ENCODE measurements around the gene SUMO3.

The SUMO3 gene

GRCh38 chr21:44828362-44829056, 10.6 kb upstream of the SUMO3 start:
- DNase-seq: no peak

GRCh38 chr21:44823179-44823660, 5.4 kb upstream of the SUMO3 start:
- DNase-seq: no peak

- no peak for DNase-seq
Observed at GRCh38 chr21:44822484-44823178, 4.8 kb upstream of the SUMO3 start.

GRCh38 chr21:44820851-44821250, 3.0 kb upstream of the SUMO3 start:
- no peak for DNase-seq

DNA sequence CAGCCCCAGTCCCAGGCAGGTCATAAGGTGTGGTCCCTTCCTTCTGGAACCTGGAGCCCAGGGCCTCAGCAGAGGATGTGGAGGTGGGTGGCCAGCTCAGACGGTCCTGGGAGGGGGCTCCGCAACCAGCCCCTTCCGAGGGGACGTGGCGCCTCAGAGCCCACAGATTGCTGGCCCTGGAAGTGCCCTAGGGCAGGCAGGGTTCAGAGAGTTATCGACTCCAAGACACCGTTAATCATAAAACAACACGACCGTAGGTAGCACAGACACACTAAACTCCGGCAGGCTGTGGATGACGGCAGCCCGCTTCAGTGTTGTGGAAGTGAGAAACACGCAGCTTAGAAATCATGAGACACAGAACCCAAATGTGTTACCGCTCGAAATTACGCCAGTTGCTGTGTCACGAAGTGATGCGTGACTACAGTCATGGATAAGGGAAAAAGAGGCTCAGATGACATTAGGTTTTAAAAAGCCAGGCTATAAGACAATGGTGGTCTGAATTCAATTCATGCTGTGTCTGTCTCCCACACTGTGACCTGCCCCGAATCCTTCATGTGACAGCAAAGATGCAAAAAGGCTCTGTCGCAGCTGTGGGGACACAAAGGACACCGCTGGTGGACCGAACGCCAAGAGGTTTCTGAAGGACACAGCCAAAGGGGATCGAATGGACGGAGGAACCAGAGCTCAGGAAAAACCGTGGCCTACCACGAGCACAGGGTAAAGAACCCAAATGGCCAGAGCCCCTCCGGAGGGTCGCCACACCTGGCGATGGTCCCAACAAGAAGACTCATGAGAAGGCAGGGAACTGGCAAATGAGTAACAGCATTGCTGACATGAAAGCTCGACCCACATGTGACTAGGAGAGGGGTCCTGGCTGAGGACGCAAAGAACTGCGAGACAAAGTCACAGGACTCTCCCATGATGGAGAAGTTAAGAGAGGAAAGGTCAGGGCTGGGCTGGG, 1.7 kb upstream of the SUMO3 start:
- no peak for DNase-seq

DNA sequence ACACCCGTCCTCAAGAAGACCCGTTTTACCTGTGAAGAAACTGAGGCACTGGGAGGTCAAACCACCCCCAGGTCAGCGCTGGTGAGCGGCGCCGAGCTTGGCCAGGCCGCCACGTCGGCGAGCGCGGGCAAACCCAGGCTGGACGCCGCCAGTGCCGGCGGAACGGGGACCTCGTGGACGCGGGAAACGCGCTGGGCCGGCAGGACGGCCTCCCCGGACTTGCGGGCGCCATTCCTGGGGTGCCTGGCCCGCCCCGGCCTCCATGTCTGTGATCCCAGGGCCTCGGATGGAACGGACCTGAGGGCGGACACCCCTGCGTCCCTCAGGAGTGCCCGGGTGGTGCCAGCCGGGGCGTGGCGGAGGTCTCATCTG, 764 bp upstream of the SUMO3 start:
- no peak for DNase-seq

- peak; percentile 94 for DNase-seq
Observed at GRCh38 chr21:44817506-44817880, 369 bp downstream of the SUMO3 start.

- no peak for DNase-seq
Observed at GRCh38 chr21:44816761-44817505, 929 bp downstream of the SUMO3 start.

DNA sequence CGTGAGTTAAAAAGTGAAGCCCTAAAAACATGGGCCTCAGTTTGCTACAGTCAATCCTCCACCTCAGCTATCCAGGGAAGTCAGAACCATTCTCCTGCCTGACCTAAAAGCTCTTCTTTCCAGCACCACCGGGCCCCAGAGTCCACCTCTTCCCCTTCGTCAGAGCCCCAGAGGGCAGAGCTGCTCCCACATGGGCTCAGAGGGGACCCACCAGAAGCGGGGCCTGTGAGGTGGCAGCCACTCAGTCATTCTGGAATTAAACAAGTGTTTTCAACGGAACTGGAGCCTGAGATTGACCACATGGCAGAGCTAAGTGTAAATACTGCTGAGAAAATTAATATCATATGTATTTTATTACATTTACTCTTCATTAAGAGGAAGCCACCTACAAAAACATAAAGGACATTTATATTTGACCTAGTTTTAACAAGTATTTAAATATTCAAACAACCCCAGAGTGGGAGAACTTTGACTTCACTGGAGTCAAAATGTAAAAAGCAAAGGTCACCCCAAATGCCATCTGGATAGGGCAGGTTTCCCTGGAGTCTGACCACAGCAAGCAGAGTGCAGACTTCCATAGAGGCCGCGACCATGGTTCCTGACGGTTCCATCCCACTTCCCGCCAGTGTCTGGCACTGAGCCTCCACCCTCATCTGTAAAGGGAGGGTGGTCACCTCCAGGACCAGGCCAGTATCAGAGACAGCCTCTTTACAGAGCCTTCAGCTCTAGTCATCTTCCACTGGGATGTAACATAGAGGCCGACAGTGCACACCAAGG, 1.8 kb downstream of the SUMO3 start:
- no peak for DNase-seq

- DNase-seq: no peak
Observed at GRCh38 chr21:44815225-44815624, 2.6 kb downstream of the SUMO3 start.

DNA sequence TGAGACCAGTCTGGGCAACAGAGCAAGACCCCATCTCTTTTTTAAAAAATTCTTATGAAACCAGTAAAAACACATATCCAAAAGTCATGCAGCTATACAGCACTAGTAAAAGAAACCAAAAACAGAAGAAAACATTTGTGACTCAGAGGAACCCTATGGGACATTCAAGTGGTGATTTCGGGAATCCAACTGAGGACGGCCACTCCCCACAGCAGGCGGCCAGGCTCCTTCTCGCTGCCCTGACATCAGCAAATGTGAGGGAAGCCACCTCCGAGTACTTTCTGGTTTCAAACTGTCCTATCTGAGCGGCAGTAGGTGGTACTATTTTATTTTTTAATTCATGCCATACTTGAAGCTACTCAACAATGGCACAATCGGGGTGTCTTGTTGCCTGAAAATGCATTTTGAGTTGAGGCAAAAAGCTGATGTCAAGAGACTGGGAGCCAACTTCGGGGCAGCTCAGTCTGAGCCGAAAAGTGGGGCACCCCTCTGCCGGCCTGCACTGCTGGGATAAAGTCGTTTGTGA, 3.3 kb downstream of the SUMO3 start:
- DNase-seq: no peak

- DNase-seq: no peak
Observed at GRCh38 chr21:44813727-44814126, 4.1 kb downstream of the SUMO3 start.

- DNase-seq: no peak
Observed at GRCh38 chr21:44813149-44813548, 4.7 kb downstream of the SUMO3 start.

DNA sequence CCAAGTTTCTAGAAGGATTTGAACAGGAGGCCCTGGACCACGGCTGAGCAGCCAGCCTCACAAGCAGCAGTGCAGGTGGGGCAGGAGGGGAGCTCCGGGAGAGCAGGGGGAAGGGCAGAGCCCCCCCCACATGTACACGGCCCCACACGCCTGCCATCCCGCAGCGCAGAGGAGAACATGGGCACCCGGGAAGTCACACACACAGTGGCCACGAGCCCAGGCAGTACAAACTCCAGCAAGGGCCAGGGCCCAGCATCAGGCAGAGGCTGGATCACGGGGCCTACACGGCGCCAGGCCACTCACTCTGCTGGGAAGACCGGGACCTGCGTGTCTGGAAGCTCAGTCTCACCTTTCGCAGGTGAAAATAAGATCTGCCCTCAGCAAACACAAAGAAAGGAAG, 5.2 kb downstream of the SUMO3 start:
- DNase-seq: no peak

DNA sequence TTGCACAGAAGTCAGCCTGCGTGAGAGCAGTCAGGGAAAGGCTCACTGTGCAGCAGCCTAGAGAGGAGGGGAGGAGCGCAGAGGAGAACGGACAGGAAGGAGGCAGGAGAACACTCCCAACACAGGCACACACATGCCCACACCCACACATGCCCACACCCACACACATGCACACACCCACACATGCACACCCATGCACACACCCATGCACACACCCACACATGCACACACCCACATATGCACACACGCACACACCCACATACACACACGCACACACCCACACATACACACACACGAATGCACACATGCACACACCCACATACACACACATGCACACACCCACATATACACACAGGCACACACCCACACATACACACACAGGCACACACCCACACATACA, 7.1 kb downstream of the SUMO3 start:
- no peak for DNase-seq

GRCh38 chr21:44805859-44806258, 12.0 kb downstream of the SUMO3 start:
- no peak for DNase-seq

DNA sequence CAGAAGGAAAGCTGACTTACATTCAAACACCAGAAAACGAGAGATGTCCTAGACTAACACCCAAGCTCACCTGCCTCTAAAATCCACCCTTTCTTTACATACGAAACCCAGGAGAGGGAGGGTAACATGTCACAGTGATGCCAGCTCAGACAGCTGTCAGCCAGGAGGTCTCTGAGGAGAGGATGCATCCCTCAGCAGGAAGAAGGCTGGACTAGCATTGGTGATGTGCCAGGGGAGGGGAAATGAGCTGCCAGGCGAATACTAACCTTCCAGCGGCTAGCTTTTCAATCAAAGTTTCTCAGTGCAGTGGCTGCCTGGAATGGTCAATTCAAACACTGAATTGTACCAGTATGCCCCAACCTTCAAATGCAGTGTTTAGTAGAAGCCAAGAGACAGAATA, 12.6 kb downstream of the SUMO3 start:
- DNase-seq: no peak

- no peak for DNase-seq
Observed at GRCh38 chr21:44804762-44805161, 13.1 kb downstream of the SUMO3 start.

DNA sequence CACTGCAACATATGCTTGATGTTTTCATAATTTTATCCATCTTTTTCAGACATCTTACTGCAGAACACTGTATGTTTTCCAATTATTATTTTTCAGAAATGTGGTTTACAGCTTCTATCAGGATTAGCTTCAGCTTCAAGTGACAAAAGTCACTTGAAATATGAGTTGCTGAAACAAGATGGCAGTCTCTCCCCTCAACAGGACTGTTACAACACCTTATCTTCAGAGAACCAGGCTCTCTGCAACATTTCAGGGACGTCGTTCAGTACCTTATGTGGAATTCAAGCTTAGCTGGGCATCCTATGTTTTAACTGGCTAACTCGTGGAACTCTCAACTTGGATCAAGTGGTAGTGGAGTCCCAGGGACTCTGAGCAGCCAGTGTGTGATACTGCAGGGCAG, 14.2 kb downstream of the SUMO3 start:
- DNase-seq: no peak

DNA sequence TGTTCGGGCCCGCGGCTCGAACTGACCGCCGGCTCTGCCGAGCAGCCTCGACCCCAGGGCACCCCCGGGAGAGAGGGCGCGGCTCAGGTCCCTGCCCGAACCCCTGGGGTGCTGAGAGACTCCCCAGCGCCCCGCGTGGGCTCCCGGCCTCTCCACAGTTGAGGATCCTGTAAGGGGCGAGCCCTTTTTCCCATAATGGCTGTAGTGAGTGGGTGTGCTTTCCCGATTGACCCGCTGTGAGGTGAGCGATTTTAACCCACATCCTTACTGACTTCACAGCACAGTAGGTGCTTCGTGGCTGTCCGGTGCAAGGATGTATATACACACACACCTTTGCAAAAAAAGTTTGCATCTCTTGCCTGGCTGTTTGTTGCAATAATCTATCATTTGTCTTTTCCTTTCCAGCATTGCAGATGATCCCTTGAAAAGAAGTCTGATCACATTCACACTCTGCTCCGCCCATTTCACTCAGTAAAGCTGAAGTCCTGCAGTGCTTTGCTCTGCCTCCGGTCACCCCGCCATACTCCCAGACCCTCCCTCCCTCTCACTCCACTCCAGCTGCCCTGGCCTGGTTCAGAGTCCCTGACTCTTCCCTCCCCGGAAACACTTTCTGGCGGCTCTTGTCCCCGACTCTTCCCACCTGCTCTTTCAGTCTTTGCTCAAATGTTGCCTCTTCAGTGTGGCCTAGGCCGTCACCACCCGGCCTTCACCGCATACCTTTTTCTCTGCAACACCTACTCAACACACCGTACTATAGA, 15.3 kb downstream of the SUMO3 start:
- no peak for DNase-seq
